Measurements from ENCODE around the gene GPX4.

GRCh38 chr19:1133471-1133929 is 29.7 kb downstream of the GPX4 start:
- TF ChIP-seq CTCF (IDR thresholded peaks at IDR 0.05) (no peak), EP300 (IDR thresholded peaks at IDR 0.05) (no peak), POLR2AphosphoS5 (IDR thresholded peaks at IDR 0.05) (no peak)
